A549 (cell line): Measurements from ENCODE around the gene SYT1.

Experiments
- ESRRA ChIP-seq: fragments of 150-350 bp; IDR thresholded peaks from 2 replicates; pipeline ENCODE4 v1.6.1; 2014; ENCODE audit warnings: mild to moderate bottlenecking, low read length, borderline replicate concordance
- KDM5A ChIP-seq: fragments of 200-600 bp; sonication (generic); IDR thresholded peaks from 2 replicates; pipeline ENCODE4 v1.6.1; 2016; ENCODE audit warnings: antibody characterized with exemption, mild to moderate bottlenecking
- MAFK ChIP-seq: fragments of 450-650 bp; IDR thresholded peaks from 2 replicates; pipeline ENCODE4 v1.6.1; 2014; ENCODE audit not compliant: partially characterized antibody
- PHF8 ChIP-seq: fragments of 200-600 bp; sonication (generic); IDR thresholded peaks from 2 replicates; pipeline ENCODE4 v1.6.1; 2016; ENCODE audit warnings: low read depth, mild to moderate bottlenecking, antibody characterized with exemption, moderate library complexity, borderline replicate concordance
- POLR2A ChIP-seq: IDR thresholded peaks from 2 replicates; pipeline ENCODE4 v1.6.1; 2012; ENCODE audit warnings: mild to moderate bottlenecking, low read length
- RAD21 ChIP-seq, 2 experiments: fragments of >200 bp in 1 of 2; sonication (Bioruptor Twin) in 1 of 2; formaldehyde crosslinking in 1 of 2; IDR thresholded peaks in 1 of 2; conservative IDR thresholded peaks in 1 of 2; 2 replicates in 1 of 2; 3 replicates in 1 of 2; pipeline ENCODE4 v1.6.1; 2012 to 2018; ENCODE audit warnings: inconsistent platforms in 1 of 2
- RNF2 ChIP-seq: fragments of 200-600 bp; sonication (generic); IDR thresholded peaks from 2 replicates; pipeline ENCODE4 v1.6.1; 2016; ENCODE audit warnings: low read depth, mild to moderate bottlenecking, antibody characterized with exemption, moderate library complexity, borderline replicate concordance
- TF ChIP-seq, protein P1 (sequence below): fragments of >200 bp; sonication (Bioruptor Twin); formaldehyde crosslinking; IDR thresholded peaks from 3 replicates; pipeline ENCODE4 v1.5.1; 2016
- TF ChIP-seq, protein P2 (sequence below): fragments of 200-600 bp; sonication (generic); IDR thresholded peaks from 2 replicates; pipeline ENCODE4 v1.6.1; 2016; ENCODE audit warnings: antibody characterized with exemption, mild to moderate bottlenecking, moderate library complexity

DNA sequence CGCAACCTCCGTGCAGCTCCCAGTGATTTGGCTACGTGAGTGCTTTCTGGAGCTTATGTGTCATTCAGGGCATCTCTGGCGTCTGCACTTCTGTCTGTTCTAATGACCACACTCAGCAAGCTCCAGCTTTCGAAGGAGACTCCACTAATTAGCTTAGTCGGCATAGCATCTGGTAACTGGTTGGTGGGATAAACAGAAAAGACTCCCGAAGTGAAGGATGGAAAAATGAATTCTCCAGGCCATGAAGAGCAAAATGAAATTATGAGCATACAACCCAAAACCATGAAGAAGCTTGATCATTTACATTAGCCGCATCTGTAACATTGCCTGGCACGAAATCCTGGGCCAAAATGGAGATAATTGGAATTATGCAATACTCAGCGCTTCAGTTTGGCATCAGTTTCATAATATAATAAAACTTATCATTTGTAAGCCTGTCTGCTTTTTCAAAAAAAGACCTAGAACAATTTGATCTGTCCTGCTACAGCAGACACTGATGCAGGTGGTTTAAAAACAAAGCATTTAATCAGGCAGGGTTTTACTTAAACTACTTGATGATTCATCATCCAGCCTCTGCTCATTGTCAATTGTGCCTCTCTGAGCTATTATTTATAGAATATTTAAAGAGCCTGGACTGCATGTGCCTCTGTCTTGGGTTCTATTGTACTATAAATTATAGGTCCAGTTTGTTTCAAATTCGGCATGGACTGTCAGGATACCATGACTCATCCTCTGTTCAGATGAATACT, 87.4 kb downstream of the SYT1 start:
- TF ChIP-seq RAD21 (conservative IDR thresholded peaks at IDR 0.05 in 1 of 2, IDR thresholded peaks at IDR 0.05 in 1 of 2) (no peak), POLR2A (no peak), KDM5A (no peak), MAFK (peak; percentile 28), ESRRA (no peak), PHF8 (no peak), RNF2 (no peak)
- TF ChIP-seq, protein P1, sequence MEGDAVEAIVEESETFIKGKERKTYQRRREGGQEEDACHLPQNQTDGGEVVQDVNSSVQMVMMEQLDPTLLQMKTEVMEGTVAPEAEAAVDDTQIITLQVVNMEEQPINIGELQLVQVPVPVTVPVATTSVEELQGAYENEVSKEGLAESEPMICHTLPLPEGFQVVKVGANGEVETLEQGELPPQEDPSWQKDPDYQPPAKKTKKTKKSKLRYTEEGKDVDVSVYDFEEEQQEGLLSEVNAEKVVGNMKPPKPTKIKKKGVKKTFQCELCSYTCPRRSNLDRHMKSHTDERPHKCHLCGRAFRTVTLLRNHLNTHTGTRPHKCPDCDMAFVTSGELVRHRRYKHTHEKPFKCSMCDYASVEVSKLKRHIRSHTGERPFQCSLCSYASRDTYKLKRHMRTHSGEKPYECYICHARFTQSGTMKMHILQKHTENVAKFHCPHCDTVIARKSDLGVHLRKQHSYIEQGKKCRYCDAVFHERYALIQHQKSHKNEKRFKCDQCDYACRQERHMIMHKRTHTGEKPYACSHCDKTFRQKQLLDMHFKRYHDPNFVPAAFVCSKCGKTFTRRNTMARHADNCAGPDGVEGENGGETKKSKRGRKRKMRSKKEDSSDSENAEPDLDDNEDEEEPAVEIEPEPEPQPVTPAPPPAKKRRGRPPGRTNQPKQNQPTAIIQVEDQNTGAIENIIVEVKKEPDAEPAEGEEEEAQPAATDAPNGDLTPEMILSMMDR = no peak
- TF ChIP-seq, protein P2, sequence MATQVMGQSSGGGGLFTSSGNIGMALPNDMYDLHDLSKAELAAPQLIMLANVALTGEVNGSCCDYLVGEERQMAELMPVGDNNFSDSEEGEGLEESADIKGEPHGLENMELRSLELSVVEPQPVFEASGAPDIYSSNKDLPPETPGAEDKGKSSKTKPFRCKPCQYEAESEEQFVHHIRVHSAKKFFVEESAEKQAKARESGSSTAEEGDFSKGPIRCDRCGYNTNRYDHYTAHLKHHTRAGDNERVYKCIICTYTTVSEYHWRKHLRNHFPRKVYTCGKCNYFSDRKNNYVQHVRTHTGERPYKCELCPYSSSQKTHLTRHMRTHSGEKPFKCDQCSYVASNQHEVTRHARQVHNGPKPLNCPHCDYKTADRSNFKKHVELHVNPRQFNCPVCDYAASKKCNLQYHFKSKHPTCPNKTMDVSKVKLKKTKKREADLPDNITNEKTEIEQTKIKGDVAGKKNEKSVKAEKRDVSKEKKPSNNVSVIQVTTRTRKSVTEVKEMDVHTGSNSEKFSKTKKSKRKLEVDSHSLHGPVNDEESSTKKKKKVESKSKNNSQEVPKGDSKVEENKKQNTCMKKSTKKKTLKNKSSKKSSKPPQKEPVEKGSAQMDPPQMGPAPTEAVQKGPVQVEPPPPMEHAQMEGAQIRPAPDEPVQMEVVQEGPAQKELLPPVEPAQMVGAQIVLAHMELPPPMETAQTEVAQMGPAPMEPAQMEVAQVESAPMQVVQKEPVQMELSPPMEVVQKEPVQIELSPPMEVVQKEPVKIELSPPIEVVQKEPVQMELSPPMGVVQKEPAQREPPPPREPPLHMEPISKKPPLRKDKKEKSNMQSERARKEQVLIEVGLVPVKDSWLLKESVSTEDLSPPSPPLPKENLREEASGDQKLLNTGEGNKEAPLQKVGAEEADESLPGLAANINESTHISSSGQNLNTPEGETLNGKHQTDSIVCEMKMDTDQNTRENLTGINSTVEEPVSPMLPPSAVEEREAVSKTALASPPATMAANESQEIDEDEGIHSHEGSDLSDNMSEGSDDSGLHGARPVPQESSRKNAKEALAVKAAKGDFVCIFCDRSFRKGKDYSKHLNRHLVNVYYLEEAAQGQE = no peak
